H1 (cell line): ENCODE measurements around the gene AMOT.

Source experiments
- CREB1 ChIP-seq: IDR thresholded peaks from 2 replicates; pipeline ENCODE4 v1.6.1; 2012; ENCODE audit warnings: inconsistent platforms
- GABPA ChIP-seq: IDR thresholded peaks from 2 replicates; pipeline ENCODE4 v1.6.1; 2011; ENCODE audit warnings: mild to moderate bottlenecking, low read length, moderate library complexity, borderline replicate concordance; ENCODE audit not compliant: insufficient read depth
- JUN ChIP-seq: IDR thresholded peaks from 2 replicates; pipeline ENCODE4 v1.6.1; 2011; ENCODE audit warnings: low read depth, mild to moderate bottlenecking, improper control_type of control experiment, low read length
- JUND ChIP-seq: IDR thresholded peaks from 2 replicates; pipeline ENCODE4 v1.6.1; 2011; ENCODE audit warnings: mild to moderate bottlenecking, improper control_type of control experiment, low read length
- POU5F1 ChIP-seq: IDR thresholded peaks from 2 replicates; pipeline ENCODE4 v1.6.1; 2011; ENCODE audit warnings: low read depth, mild to moderate bottlenecking, low read length, moderate library complexity
- SRF ChIP-seq: IDR thresholded peaks from 2 replicates; pipeline ENCODE4 v1.6.1; 2011; ENCODE audit warnings: mild to moderate bottlenecking, low read depth, low read length, moderate library complexity
- TCF12 ChIP-seq: IDR thresholded peaks from 2 replicates; pipeline ENCODE4 v1.6.1; 2011; ENCODE audit warnings: low read depth, mild to moderate bottlenecking, low read length
- TF ChIP-seq, protein P1 (sequence below), 3 experiments: IDR thresholded peaks; 1 replicate in 2 of 3; 2 replicates in 1 of 3; pipeline versions ENCODE4 v1.5.1 to v1.6.1; 2011; ENCODE audit warnings: low read length in 3 of 3, mild to moderate bottlenecking in 3 of 3, inconsistent platforms in 2 of 3, low read depth in 1 of 3, moderate library complexity in 1 of 3; ENCODE audit not compliant: insufficient read depth in 1 of 3; ENCODE audit errors: control extremely low read depth in 1 of 3
- TF ChIP-seq, protein P2 (sequence below): IDR thresholded peaks from 2 replicates; pipeline ENCODE4 v1.6.1; 2011; ENCODE audit warnings: low read length, improper control_type of control experiment

DNA sequence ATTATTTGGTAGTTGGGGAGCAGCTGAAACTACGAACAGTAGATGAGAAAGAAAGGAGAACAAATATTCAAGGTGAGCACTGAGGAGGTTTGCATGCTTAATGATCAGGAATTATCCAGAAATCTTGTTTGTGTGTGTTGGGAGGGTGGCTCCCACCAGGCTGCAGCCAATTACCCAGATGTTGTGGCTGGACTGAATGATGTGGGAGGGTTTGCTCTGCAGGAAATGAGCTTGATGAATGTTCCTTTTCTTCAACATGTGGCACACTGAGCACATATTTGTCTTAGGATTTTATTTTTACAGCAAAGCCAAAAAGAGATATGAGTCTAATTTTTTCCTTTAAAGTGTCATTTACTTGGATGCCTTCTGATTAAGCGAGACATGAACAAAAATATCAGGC, 48.3 kb upstream of the AMOT start:
- TF ChIP-seq, protein P1, sequence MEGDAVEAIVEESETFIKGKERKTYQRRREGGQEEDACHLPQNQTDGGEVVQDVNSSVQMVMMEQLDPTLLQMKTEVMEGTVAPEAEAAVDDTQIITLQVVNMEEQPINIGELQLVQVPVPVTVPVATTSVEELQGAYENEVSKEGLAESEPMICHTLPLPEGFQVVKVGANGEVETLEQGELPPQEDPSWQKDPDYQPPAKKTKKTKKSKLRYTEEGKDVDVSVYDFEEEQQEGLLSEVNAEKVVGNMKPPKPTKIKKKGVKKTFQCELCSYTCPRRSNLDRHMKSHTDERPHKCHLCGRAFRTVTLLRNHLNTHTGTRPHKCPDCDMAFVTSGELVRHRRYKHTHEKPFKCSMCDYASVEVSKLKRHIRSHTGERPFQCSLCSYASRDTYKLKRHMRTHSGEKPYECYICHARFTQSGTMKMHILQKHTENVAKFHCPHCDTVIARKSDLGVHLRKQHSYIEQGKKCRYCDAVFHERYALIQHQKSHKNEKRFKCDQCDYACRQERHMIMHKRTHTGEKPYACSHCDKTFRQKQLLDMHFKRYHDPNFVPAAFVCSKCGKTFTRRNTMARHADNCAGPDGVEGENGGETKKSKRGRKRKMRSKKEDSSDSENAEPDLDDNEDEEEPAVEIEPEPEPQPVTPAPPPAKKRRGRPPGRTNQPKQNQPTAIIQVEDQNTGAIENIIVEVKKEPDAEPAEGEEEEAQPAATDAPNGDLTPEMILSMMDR (IDR thresholded peaks at IDR 0.05; ENCODE audit: control extremely low read depth in 1 of 3, insufficient read depth in 1 of 3, low read depth in 1 of 3, low read length in 3 of 3), result no peak
- TF ChIP-seq CREB1, result no peak
- TF ChIP-seq POU5F1, result no peak
- TF ChIP-seq SRF, result no peak
- TF ChIP-seq TCF12, result no peak
- TF ChIP-seq, protein P2, sequence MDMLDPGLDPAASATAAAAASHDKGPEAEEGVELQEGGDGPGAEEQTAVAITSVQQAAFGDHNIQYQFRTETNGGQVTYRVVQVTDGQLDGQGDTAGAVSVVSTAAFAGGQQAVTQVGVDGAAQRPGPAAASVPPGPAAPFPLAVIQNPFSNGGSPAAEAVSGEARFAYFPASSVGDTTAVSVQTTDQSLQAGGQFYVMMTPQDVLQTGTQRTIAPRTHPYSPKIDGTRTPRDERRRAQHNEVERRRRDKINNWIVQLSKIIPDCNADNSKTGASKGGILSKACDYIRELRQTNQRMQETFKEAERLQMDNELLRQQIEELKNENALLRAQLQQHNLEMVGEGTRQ, result no peak
- no peak for TF ChIP-seq JUN
- no peak for TF ChIP-seq JUND
- TF ChIP-seq GABPA, result no peak
